ENCODE data around the gene TMUB1.
"Not testable (repeated sequence)": the region's sequence is repeated elsewhere in the genome, so short reads cannot be mapped to it uniquely, and the experiment has no call there.

The TMUB1 gene

GRCh38 chr7:151048911-151049463 lies 34.3 kb downstream of the TMUB1 start:
- no peak for DNase-seq

GRCh38 chr7:151047976-151048815 lies 35.1 kb downstream of the TMUB1 start, which contains the start of gene ASIC3:
Gene ASIC3 (plus strand): TSS chr7:151048531. CDS start chr7:151048886, 355 bp downstream.
- no peak for DNase-seq

- no peak for DNase-seq
Observed at GRCh38 chr7:151046603-151047573, 36.4 kb downstream of the TMUB1 start.

- DNase-seq: no peak
Observed at GRCh38 chr7:151045967-151046366, 37.3 kb downstream of the TMUB1 start.

- no peak for DNase-seq
Observed at GRCh38 chr7:151045262-151045661, 38.0 kb downstream of the TMUB1 start.

- DNase-seq: no peak
Observed at GRCh38 chr7:151043959-151044358, 39.3 kb downstream of the TMUB1 start.

- not testable (repeated sequence) for DNase-seq
Observed at GRCh38 chr7:151043449-151043848, 39.8 kb downstream of the TMUB1 start.

- no peak for DNase-seq
Observed at GRCh38 chr7:151040616-151041375, 42.5 kb downstream of the TMUB1 start.

- DNase-seq: no peak
Observed at GRCh38 chr7:151039850-151040548, 43.3 kb downstream of the TMUB1 start.

GRCh38 chr7:151038951-151039849 lies 44.1 kb downstream of the TMUB1 start:
- peak; percentile 80 for DNase-seq

GRCh38 chr7:151035902-151036301 lies 47.4 kb downstream of the TMUB1 start:
- DNase-seq: no peak

GRCh38 chr7:151035026-151035717 lies 48.1 kb downstream of the TMUB1 start:
- DNase-seq: no peak

GRCh38 chr7:151034312-151035025 lies 48.8 kb downstream of the TMUB1 start:
- no peak for DNase-seq

GRCh38 chr7:151033864-151034249 lies 49.4 kb downstream of the TMUB1 start:
- no peak for DNase-seq

- DNase-seq: no peak
Observed at GRCh38 chr7:151032936-151033863, 50.1 kb downstream of the TMUB1 start.
